Activated CD4-positive, alpha-beta memory T cell treated with anti-CD3 and anti-CD28 coated beads for 36 hours (primary cell): Measurements from ENCODE around the gene RNF180. TPM values are rescaled to one million over a fixed set of nuclear protein-coding genes. Genes with fewer than 3 reads are reported as not detected.
"Not testable (repeated sequence)": the region's sequence is repeated elsewhere in the genome, so short reads cannot be mapped to it uniquely, and the experiment has no call there.

ENCODE experiments used
- CTCF ChIA-PET: fragments of 350-600 bp; sonication (Branson Sonifier 250); formaldehyde crosslinking; loops from one replicate; lab custom pipeline; 2021; ENCODE audit warnings: antibody characterized with exemption, inconsistent platforms; lab: Charles Lee
- POLR2A ChIA-PET: fragments of 350-600 bp; sonication (Branson Sonifier 250); formaldehyde crosslinking; loops from one replicate; lab custom pipeline; 2021; ENCODE audit warnings: antibody characterized with exemption; lab: Charles Lee
- DNase-seq: peaks from one replicate; pipeline ENCODE4 v3.0.0-alpha.2; 2020
- H3K27ac Mint-ChIP-seq: one replicate; pipeline ENCODE4 v1.8.0; 2021; ENCODE audit warnings: mixed read lengths
- H3K27me3 Mint-ChIP-seq: one replicate; pipeline ENCODE4 v1.8.0; 2021; ENCODE audit warnings: mixed read lengths
- H3K36me3 Mint-ChIP-seq: one replicate; pipeline ENCODE4 v1.8.0; 2021; ENCODE audit warnings: mixed read lengths
- H3K4me1 Mint-ChIP-seq: one replicate; pipeline ENCODE4 v1.8.0; 2021; ENCODE audit warnings: low read depth, mixed read lengths
- H3K4me3 Mint-ChIP-seq: one replicate; pipeline ENCODE4 v1.8.0; 2021; ENCODE audit warnings: mild to moderate bottlenecking, mixed read lengths
- H3K9me3 Mint-ChIP-seq: one replicate; pipeline ENCODE4 v1.8.0; 2021; ENCODE audit warnings: mixed read lengths
- intact Hi-C: fragments of 100-400 bp; cut with micrococcal nuclease; formaldehyde crosslinking; loops from one replicate; pipeline ENCODE4 v1.15.1; 2023
- total RNA-seq, 2 experiments: library from RNA; stranded (reverse); gene quantifications; one replicate each; pipeline ENCODE4 v1.2.3, GENCODE V29; 2021

The RNF180 gene
- total RNA-seq, 2 experiments from 2014 or later: not detected

DNA sequence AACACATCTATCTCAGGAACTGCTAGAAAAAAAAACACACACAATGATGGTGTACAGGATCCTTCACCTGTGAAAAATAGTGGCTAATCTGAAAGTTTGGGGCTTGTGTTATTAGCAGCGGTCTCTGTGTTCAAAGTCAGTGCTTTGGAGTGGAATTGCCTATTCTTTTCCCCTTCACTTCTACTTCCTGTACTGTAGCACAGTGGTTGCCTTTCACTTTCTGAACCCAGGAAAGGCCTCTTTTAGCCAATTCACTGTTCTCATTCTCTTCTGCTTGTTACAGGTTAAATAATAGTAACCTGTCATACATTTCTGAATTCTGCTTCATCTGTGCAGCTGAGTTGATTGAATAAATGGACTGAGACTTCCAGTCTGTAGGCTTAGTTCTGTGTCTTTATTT lies 178.9 kb downstream of the RNF180 start:
- H3K4me1 Mint-ChIP-seq: no peaks in the 10 kb centered on the region
- ChIA-PET CTCF (no interaction called here), POLR2A (no interaction called here)
- H3K27me3 Mint-ChIP-seq: no peaks in the 10 kb centered on the region
- H3K27ac Mint-ChIP-seq: no peak overlapping the region
- peaks cover 21% of the 10 kb centered on the region for H3K9me3 Mint-ChIP-seq
- no peak overlapping the region for H3K4me3 Mint-ChIP-seq
- no peak for DNase-seq
- H3K36me3 Mint-ChIP-seq: no peaks in the 10 kb centered on the region
- intact Hi-C loops: no loop called here

DNA sequence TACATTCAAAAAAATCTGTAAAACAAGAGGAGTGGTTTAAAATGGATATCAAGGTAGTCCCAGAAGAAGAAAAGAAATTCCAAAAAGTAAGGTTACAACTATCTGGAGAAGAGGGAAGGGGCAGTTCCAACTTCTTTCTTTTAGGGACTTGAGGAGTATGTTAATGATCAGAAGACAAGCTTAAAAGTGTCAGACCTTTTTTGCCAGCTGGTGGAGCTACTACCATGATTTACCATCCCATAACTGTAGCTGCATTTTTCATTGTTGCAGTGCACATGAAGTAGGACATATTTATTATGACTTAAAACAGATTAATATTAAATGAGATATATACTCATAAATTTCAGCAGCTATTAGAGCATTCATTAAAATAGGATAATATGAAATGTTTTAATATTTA lies 181.7 kb downstream of the RNF180 start:
- ChIA-PET POLR2A (no interaction called here), CTCF (no interaction called here)
- no peak for DNase-seq
- H3K27me3 Mint-ChIP-seq: no peaks in the 10 kb centered on the region
- H3K4me3 Mint-ChIP-seq: no peak overlapping the region
- peaks cover 16% of the 10 kb centered on the region for H3K9me3 Mint-ChIP-seq
- intact Hi-C loops: no loop called here
- H3K36me3 Mint-ChIP-seq: no peaks in the 10 kb centered on the region
- no peak overlapping the region for H3K27ac Mint-ChIP-seq
- no peaks in the 10 kb centered on the region for H3K4me1 Mint-ChIP-seq

DNA sequence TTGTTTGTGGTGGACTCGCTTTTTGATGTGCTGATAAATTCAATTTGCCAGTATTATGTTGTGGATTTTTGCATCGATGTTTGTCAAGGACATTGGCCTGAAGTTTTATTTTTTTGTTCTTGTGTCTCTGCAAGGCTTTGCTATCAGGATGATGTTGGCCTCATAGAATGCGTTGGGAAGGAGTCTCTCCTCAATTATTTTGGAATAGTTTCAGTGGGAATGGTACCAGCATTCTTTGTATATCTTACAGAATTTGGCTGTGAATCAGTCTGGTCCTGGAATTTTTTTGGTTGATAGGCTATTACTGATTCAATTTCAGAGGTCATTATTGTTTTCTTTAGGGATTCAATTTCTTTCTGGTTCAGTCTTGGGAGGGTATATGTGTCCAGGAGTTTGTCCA lies 198.8 kb downstream of the RNF180 start:
- intact Hi-C loops: no loop called here
- CTCF ChIA-PET: no interaction called here
- POLR2A ChIA-PET: no interaction called here

DNA sequence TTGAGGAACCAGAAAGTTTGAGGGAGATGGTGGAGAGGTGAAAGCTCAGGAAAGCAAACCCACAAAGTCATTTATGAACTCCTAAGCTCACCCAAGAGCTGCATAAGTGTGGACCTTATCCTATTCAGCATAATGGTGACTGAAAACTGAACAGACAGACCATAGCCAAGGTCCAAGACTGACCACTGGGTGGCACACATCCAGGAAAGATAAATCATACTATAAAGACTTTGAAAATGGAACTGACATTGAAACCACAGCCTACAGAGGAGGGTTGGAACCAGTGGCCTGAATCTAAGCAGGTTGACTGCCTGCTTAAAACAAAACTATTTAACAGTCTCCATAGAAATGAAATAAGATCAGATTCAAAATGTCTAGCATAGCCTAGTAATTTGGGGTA lies 219.1 kb downstream of the RNF180 start:
- no peaks in the 10 kb centered on the region for H3K4me1 Mint-ChIP-seq

More for the DNA sequence above, 198.8 kb downstream of the RNF180 start:
- H3K9me3 Mint-ChIP-seq: peaks cover 21% of the 10 kb centered on the region
- no peak for DNase-seq
- no peak overlapping the region for H3K27ac Mint-ChIP-seq
- no peak overlapping the region for H3K4me3 Mint-ChIP-seq
- H3K36me3 Mint-ChIP-seq: no peaks in the 10 kb centered on the region
- H3K27me3 Mint-ChIP-seq: no peaks in the 10 kb centered on the region
- H3K4me1 Mint-ChIP-seq: no peaks in the 10 kb centered on the region

DNA sequence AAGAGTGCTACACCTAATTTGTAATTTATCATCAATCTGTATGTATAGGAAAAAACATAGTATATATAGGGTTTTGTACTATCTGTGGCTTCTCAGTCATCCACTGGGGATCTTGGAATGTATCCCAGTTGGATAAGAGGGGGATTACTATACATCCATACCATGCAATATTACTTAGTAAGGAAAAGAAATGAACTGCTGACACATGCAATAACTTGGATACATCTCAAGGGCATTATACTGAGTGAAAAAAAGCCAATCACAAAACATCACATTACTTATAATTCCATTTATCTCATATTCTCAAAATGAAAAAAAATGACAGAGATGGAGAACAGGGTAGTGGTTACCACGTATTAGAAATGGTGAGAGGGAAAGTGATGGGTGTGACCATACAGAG lies 231.9 kb downstream of the RNF180 start:
- no peaks in the 10 kb centered on the region for H3K36me3 Mint-ChIP-seq
- H3K27me3 Mint-ChIP-seq: no peaks in the 10 kb centered on the region
- no peak overlapping the region for H3K4me3 Mint-ChIP-seq
- DNase-seq: no peak
- POLR2A ChIA-PET: no interaction called here
- H3K9me3 Mint-ChIP-seq: peaks cover 13% of the 10 kb centered on the region
- H3K27ac Mint-ChIP-seq: no peak overlapping the region
- CTCF ChIA-PET: no interaction called here
- no peaks in the 10 kb centered on the region for H3K4me1 Mint-ChIP-seq
- intact Hi-C loops: no loop called here

More for the DNA sequence above, 219.1 kb downstream of the RNF180 start:
- H3K9me3 Mint-ChIP-seq: peaks cover 4% of the 10 kb centered on the region
- no peak overlapping the region for H3K4me3 Mint-ChIP-seq
- H3K36me3 Mint-ChIP-seq: no peaks in the 10 kb centered on the region
- no peak for DNase-seq
- ChIA-PET POLR2A (no interaction called here), CTCF (no interaction called here)
- H3K27ac Mint-ChIP-seq: no peak overlapping the region
- intact Hi-C loops: no loop called here
- H3K27me3 Mint-ChIP-seq: no peaks in the 10 kb centered on the region

DNA sequence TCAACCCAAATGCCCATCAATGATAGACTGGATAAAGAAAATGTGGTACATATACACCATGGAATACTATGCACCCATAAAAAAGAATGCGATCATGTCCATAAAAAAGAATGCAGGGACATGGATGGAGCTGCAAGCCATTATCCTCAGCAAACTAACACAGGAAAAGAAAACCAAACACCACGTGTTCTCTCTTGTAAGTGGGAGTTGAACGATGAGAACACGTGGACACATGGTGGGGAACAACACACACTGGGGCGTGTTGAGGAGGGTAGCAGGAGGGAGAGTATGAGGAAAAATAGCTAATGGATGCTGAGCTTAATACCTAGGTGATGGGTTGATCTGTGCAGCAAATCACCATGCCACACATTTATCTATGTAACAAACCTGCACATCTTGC lies 233.1 kb downstream of the RNF180 start:
- DNase-seq, intact Hi-C loops, CTCF ChIA-PET, H3K4me1 Mint-ChIP-seq, H3K36me3 Mint-ChIP-seq, POLR2A ChIA-PET, H3K4me3 Mint-ChIP-seq, H3K27me3 Mint-ChIP-seq, H3K27ac Mint-ChIP-seq: not testable (repeated sequence)
- H3K9me3 Mint-ChIP-seq: peaks cover 11% of the 10 kb centered on the region

DNA sequence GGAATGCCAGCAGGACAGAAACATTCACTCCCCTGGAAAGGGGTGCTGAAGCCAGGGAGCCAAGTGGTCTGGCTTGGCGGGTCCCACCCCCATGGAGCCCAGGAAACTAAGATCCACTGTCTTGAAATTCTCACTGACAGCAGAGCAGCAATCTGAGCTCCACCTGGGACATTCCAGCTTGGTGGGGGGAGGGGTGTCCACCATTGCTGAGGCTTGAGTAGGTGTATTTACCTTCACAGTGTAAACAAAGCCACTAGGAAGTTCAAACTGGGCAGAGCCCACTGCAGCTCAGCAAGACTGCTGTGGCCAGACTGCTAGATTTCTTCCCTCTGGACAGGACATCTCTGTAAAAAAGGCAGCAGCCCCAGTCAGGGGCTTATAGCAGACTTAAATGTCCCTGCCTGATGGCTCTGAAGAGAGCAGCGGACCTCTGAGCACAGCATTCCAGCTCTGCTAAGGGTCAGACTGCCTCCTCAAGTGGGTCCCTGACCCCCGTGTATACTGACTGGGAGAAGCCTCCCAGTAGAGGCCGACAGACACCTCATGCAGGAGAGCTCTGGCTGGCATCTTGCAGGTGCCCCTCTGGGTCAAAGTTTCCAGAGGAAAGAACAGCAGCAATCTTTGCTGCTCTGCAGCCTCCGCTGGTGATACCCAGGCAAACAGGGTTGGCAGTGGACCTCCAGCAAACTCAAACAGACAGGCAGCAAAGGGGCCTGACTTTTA lies 241.6 kb downstream of the RNF180 start:
- intact Hi-C loops, POLR2A ChIA-PET, H3K27me3 Mint-ChIP-seq, H3K36me3 Mint-ChIP-seq, CTCF ChIA-PET, H3K4me1 Mint-ChIP-seq, H3K4me3 Mint-ChIP-seq, DNase-seq, H3K27ac Mint-ChIP-seq: not testable (repeated sequence)
- H3K9me3 Mint-ChIP-seq: peaks cover 34% of the 10 kb centered on the region

DNA sequence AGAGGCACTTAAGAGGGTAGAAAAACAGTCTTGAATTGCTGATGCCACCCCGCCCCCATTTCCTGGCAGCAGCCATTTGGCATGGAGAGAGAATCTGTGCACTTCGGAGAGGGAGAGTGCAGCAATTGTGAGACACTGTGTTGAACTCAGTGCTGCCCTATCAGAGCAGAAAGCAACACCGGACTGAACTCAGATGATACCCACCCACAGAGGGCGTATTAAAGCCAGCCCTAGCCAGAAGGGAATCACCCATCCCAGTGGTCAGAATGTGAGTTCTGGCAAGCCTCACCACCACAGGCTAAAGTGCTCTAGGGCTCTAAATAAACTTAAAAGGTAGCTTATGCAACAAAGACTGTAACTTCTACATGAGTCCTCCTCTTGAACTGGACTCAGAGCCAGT lies 251.7 kb downstream of the RNF180 start:
- Mint-ChIP-seq H3K27me3 (no peaks in the 10 kb centered on the region), H3K4me1 (no peaks in the 10 kb centered on the region), H3K27ac (no peak overlapping the region), H3K4me3 (no peak overlapping the region), H3K9me3 (peaks cover 11% of the 10 kb centered on the region), H3K36me3 (no peaks in the 10 kb centered on the region)
- intact Hi-C loops: no loop called here
- no peak for DNase-seq
- ChIA-PET POLR2A (no interaction called here), CTCF (no interaction called here)

DNA sequence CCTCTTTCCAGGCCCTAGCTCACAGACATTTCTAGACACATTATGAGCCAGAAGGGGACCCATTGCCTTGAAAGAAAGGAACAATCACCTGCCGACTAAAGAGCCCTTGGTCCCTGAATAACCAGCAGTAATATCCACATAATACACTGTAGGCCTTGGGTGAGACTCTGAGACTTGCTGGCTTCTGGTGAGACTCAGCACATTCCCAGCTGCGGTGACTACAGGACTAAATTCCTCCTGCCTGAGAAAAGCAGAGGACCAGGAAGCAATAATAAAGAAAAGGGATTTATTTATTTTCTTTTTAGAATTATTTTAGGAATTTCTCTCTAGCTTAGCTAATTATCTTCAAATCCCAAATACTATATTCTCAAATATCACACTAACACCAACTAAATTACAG lies 252.4 kb downstream of the RNF180 start:
- DNase-seq: no peak
- Mint-ChIP-seq H3K9me3 (peaks cover 11% of the 10 kb centered on the region), H3K4me1 (no peaks in the 10 kb centered on the region), H3K4me3 (no peak overlapping the region), H3K36me3 (no peaks in the 10 kb centered on the region), H3K27me3 (no peaks in the 10 kb centered on the region), H3K27ac (no peak overlapping the region)
- POLR2A ChIA-PET: no interaction called here
- CTCF ChIA-PET: no interaction called here
- intact Hi-C loops: no loop called here

Other genes starting within 250 kb of the RNF180 start
- gene HTR1A, start 203.4 kb upstream of the RNF180 start, total RNA-seq: not detected